B cell (primary cell): ENCODE measurements around the gene FCSK. TPM values are rescaled to one million over a fixed set of nuclear protein-coding genes. Genes with fewer than 3 reads are reported as not detected.

Experiments
- ATAC-seq: fragments of 200-7000 bp; cut with Tn5 transposase; one replicate; pipeline ENCODE4 v1.10.0; 2021; ENCODE audit warnings: low read depth, mild to moderate bottlenecking, moderate number of reproducible peaks, moderate library complexity
- CTCF ChIA-PET: fragments of 350-600 bp; sonication (Branson Sonifier 250); formaldehyde crosslinking; loops from one replicate; lab custom pipeline; 2021; ENCODE audit warnings: antibody characterized with exemption, inconsistent platforms; lab: Charles Lee
- POLR2A ChIA-PET: fragments of 350-600 bp; sonication (Branson Sonifier 250); formaldehyde crosslinking; loops from one replicate; lab custom pipeline; 2021; ENCODE audit warnings: antibody characterized with exemption; lab: Charles Lee
- DNase-seq: peaks from one replicate; pipeline ENCODE4 v3.0.0; 2013
- H2AFZ ChIP-seq: 2 replicates; pipeline ENCODE4 v1.6.1; 2012; ENCODE audit warnings: mild to moderate bottlenecking, low read depth, low read length; ENCODE audit not compliant: insufficient read depth, poor library complexity, severe bottlenecking
- H3K27ac ChIP-seq, 2 donors: 1 replicate in 1 of 2; 2 replicates in 1 of 2; pipeline ENCODE4 v1.5.1; 2012 to 2013; ENCODE audit warnings: low read length in 2 of 2, mild to moderate bottlenecking in 2 of 2, moderate library complexity in 1 of 2
- H3K27me3 ChIP-seq, 4 experiments: fragments of 200-600 bp in 1 of 4; sonication (generic) in 1 of 4; replicated peaks in 1 of 4; 1 replicate in 2 of 4; 2 replicates in 2 of 4; pipeline versions ENCODE4 v1.6.1 to v1.7.0; 2013 to 2016; ENCODE audit warnings: low read length in 3 of 4, mild to moderate bottlenecking in 2 of 4, mixed read lengths in 1 of 4, moderate library complexity in 1 of 4; ENCODE audit not compliant: insufficient read depth in 4 of 4, control insufficient read depth in 3 of 4; ENCODE audit errors: control extremely low read depth in 1 of 4
- H3K36me3 ChIP-seq, 2 experiments: replicated peaks in 1 of 2; 1 replicate in 1 of 2; 2 replicates in 1 of 2; pipeline versions ENCODE4 v1.6.1 to v1.7.1; 2013; ENCODE audit warnings: low read length in 1 of 2; ENCODE audit not compliant: insufficient read depth in 2 of 2, control insufficient read depth in 1 of 2; ENCODE audit errors: control extremely low read depth in 1 of 2, extremely low read depth in 1 of 2
- H3K4me1 ChIP-seq, 2 donors: fragments of 200-600 bp in 1 of 2; sonication (generic) in 1 of 2; 1 replicate in 1 of 2; 2 replicates in 1 of 2; pipeline versions ENCODE4 v1.5.1 to v1.6.1; 2013 to 2017; ENCODE audit warnings: low read length in 2 of 2; ENCODE audit not compliant: control insufficient read depth in 2 of 2, insufficient read depth in 2 of 2
- H3K4me2 ChIP-seq: replicated peaks from 2 replicates; pipeline ENCODE3; 2012; ENCODE audit warnings: mild to moderate bottlenecking, low read depth, low read length; ENCODE audit not compliant: poor library complexity, severe bottlenecking
- H3K4me3 ChIP-seq, 5 experiments: fragments of 200-600 bp in 1 of 5; sonication (generic) in 1 of 5; 1 replicate in 3 of 5; 2 replicates in 2 of 5; pipeline versions ENCODE4 v1.5.1 to v1.7.0; 2011 to 2016; ENCODE audit warnings: low read length in 4 of 5, mild to moderate bottlenecking in 4 of 5, low read depth in 2 of 5, control low read depth in 1 of 5, moderate library complexity in 1 of 5; ENCODE audit not compliant: insufficient read depth in 1 of 5; ENCODE audit errors: control extremely low read depth in 1 of 5, extremely low read depth in 1 of 5
- H3K79me2 ChIP-seq: fragments of 200-600 bp; sonication (generic); one replicate; pipeline ENCODE4 v1.6.0; 2016; ENCODE audit warnings: low read length; ENCODE audit not compliant: control insufficient read depth, insufficient read depth
- H3K9ac ChIP-seq: fragments of 200-600 bp; sonication (generic); 2 replicates; pipeline ENCODE4 v1.6.1; 2017; ENCODE audit warnings: mild to moderate bottlenecking, low read length, moderate library complexity
- H3K9me3 ChIP-seq, 3 donors: one replicate each; pipeline versions ENCODE4 v1.6.1 to v1.7.1; 2013; ENCODE audit warnings: low read length in 2 of 3; ENCODE audit not compliant: control insufficient read depth in 2 of 3, insufficient read depth in 1 of 3; ENCODE audit errors: control extremely low read depth in 1 of 3
- H4K20me1 ChIP-seq: 2 replicates; pipeline ENCODE4 v1.6.0; 2012; ENCODE audit warnings: mild to moderate bottlenecking, low read length; ENCODE audit not compliant: insufficient read depth, control insufficient read depth, poor library complexity, severe bottlenecking
- H3K27ac Mint-ChIP-seq: one replicate; pipeline ENCODE4 v1.8.0; 2021; ENCODE audit warnings: mixed read lengths
- H3K27me3 Mint-ChIP-seq: one replicate; pipeline ENCODE4 v1.8.0; 2021; ENCODE audit warnings: mixed read lengths
- H3K4me1 Mint-ChIP-seq: one replicate; pipeline ENCODE4 v1.8.0; 2021; ENCODE audit warnings: mixed read lengths
- H3K4me3 Mint-ChIP-seq: one replicate; pipeline ENCODE4 v1.8.0; 2021; ENCODE audit warnings: mixed read lengths
- H3K9me3 Mint-ChIP-seq: one replicate; pipeline ENCODE4 v1.8.0; 2022; ENCODE audit warnings: mixed read lengths; ENCODE audit not compliant: insufficient read depth
- EZH2 ChIP-seq: IDR thresholded peaks from 2 replicates; pipeline ENCODE4 v1.6.1; 2012; ENCODE audit warnings: borderline replicate concordance, low read depth, mild to moderate bottlenecking, moderate library complexity, low read length; ENCODE audit not compliant: insufficient read depth, poor library complexity, severe bottlenecking
- WGBS: methylation state at CpG from one replicate; pipeline ENCODE4 v1.1.5; 2013; ENCODE audit warnings: missing lambda C conversion rate; ENCODE audit not compliant: insufficient coverage; 5-methylcytosine and 5-hydroxymethylcytosine counted together
- intact Hi-C: fragments of 100-400 bp; cut with micrococcal nuclease; formaldehyde crosslinking; loops from one replicate; pipeline ENCODE4 v1.10.0; 2022
- polyA plus RNA-seq: library from polyadenylated mRNA; depleted of rRNA; stranded (reverse); fragments of >200 nt; gene quantifications from 2 replicates; pipeline ENCODE4 v1.2.3, GENCODE V29; 2012
- total RNA-seq, 2 donors: library from RNA; stranded (reverse); fragments of 120-200 nt in 1 of 2; gene quantifications; 1 replicate in 1 of 2; 2 replicates in 1 of 2; pipeline versions ENCODE4 v1.2.3 to v1.2.4, GENCODE V29; 2013 to 2022
- TF ChIP-seq, protein P1 (sequence below): fragments of 200-600 bp; IDR thresholded peaks from one replicate; pipeline ENCODE4 v1.8.0; 2022; ENCODE audit warnings: antibody characterized with exemption, mild to moderate bottlenecking

FCSK gene
- total and polyA plus RNA-seq, 2 donors (not counting 1 experiment from before 2014, with no cell fraction given): 19.4 to 24.8 TPM

DNA sequence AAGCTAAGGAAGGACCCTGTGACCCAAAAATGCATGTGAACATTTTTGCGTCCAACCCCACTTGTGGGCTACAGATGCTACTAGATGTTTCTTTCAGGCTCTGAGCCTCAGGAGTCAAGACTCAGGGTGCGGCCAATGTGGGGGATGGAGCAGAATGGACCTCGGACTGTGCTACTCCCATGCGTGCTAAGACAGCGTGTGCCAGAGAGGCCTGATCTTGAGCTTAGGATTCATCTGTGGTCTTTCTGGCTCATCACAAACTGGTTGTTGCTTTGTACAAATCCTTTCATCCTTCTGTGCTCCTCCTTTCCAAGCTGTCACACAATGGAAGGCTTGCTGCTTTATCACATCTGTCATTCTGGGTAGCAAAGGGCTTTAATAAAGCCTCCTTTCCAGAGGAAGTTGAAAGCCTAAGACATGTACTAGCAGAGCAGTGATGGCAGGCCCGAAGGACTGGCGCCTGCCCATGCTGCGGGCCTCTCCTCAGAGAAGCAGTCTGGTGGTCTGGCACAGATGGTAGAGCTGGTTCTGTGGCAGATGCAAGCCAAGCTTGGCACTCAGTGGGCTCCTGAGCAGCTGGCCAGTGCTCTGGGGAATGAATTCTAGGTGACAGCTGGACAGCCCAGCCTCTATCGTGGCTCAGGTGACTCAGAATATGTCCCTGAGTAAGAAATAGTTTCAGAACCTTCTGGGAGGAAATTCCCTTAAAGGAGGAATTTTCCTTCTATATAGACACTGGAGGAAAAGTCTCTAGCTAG, 41.2 kb downstream of the FCSK start:
- no peaks in the 10 kb centered on the region for H3K4me1 Mint-ChIP-seq
- no peaks in the 10 kb centered on the region for H3K9me3 Mint-ChIP-seq
- Histone ChIP-seq H4K20me1 (no peaks in the 10 kb centered on the region), H2AFZ (no peak overlapping the region), H3K9ac (no peak overlapping the region), H3K9me3 (no peaks in the 10 kb centered on the region), H3K4me1 (no peaks in the 10 kb centered on the region), H3K4me2 (no peak overlapping the region), H3K27me3 (no peaks in the 10 kb centered on the region), H3K79me2 (no peaks in the 10 kb centered on the region), H3K36me3 (peaks cover 14 to 61% of the 10 kb centered on the region in 2 experiments), H3K4me3 (no peak overlapping the region), H3K27ac (no peak overlapping the region)
- H3K4me3 Mint-ChIP-seq: no peak overlapping the region
- intact Hi-C loops: no loop called here
- ATAC-seq (no peak), DNase-seq (no peak)
- ChIA-PET POLR2A (interaction anchor here (0.7 kb wide), 2 partner anchors 9 to 172 kb away, joined by 4 to 6 read pairs; no protein-coding TSS in a partner anchor), CTCF (no interaction called here)
- 95% methylated on average over 8 of the region's 9 CpGs for WGBS
- TF ChIP-seq, protein P1, sequence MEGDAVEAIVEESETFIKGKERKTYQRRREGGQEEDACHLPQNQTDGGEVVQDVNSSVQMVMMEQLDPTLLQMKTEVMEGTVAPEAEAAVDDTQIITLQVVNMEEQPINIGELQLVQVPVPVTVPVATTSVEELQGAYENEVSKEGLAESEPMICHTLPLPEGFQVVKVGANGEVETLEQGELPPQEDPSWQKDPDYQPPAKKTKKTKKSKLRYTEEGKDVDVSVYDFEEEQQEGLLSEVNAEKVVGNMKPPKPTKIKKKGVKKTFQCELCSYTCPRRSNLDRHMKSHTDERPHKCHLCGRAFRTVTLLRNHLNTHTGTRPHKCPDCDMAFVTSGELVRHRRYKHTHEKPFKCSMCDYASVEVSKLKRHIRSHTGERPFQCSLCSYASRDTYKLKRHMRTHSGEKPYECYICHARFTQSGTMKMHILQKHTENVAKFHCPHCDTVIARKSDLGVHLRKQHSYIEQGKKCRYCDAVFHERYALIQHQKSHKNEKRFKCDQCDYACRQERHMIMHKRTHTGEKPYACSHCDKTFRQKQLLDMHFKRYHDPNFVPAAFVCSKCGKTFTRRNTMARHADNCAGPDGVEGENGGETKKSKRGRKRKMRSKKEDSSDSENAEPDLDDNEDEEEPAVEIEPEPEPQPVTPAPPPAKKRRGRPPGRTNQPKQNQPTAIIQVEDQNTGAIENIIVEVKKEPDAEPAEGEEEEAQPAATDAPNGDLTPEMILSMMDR: no peak
- no peak for TF ChIP-seq EZH2
- H3K27ac Mint-ChIP-seq: no peak overlapping the region
- H3K27me3 Mint-ChIP-seq: no peaks in the 10 kb centered on the region

GRCh38 chr16:70496513-70496912, 42.1 kb downstream of the FCSK start:
- ChIA-PET POLR2A (no interaction called here), CTCF (no interaction called here)
- TF ChIP-seq EZH2: no peak
- TF ChIP-seq, protein P1: no peak
- Mint-ChIP-seq H3K27me3 (no peaks in the 10 kb centered on the region), H3K27ac (no peak overlapping the region), H3K4me3 (no peak overlapping the region), H3K9me3 (no peaks in the 10 kb centered on the region), H3K4me1 (no peaks in the 10 kb centered on the region)
- 89% methylated on average over 3 of the region's 6 CpGs for WGBS
- no peaks in the 10 kb centered on the region for H3K9me3 ChIP-seq
- H3K27ac ChIP-seq: no peak overlapping the region
- peaks cover 17 to 61% of the 10 kb centered on the region in 2 experiments for H3K36me3 ChIP-seq
- no peak overlapping the region for H3K4me2 ChIP-seq
- H3K9ac ChIP-seq: no peak overlapping the region
- ATAC-seq (no peak), DNase-seq (no peak)
- no peak overlapping the region for H3K4me3 ChIP-seq
- no peak overlapping the region for H2AFZ ChIP-seq
- no peaks in the 10 kb centered on the region for H3K4me1 ChIP-seq
- no peaks in the 10 kb centered on the region for H4K20me1 ChIP-seq
- H3K79me2 ChIP-seq: no peaks in the 10 kb centered on the region
- H3K27me3 ChIP-seq: no peaks in the 10 kb centered on the region
- intact Hi-C loops: no loop called here
